DMS114 treated with DMSO at 0.1 percent for 48 hours (cell line): ENCODE measurements around the gene PLEKHG1.

Experiments
- DNase-seq: peaks from one replicate; lab custom pipeline; 2025; ENCODE audit not compliant: unreplicated experiment; lab: John Stamatoyannopoulos, UW

Gene PLEKHG1

GRCh38 chr6:150588888-150589499, 10.7 kb upstream of the PLEKHG1 start:
- no peak for DNase-seq

- DNase-seq, result no peak
Observed at GRCh38 chr6:150589852-150590251, 9.8 kb upstream of the PLEKHG1 start.

GRCh38 chr6:150590446-150590845, 9.2 kb upstream of the PLEKHG1 start:
- no peak for DNase-seq

GRCh38 chr6:150592377-150592995, 7.2 kb upstream of the PLEKHG1 start:
- no peak for DNase-seq

- DNase-seq, result no peak
Observed at GRCh38 chr6:150593119-150593518, 6.6 kb upstream of the PLEKHG1 start.

- DNase-seq, result no peak
Observed at GRCh38 chr6:150596439-150596838, 3.2 kb upstream of the PLEKHG1 start.

- DNase-seq, result no peak
Observed at GRCh38 chr6:150598401-150598800, 1.3 kb upstream of the PLEKHG1 start.

- no peak for DNase-seq
Observed at GRCh38 chr6:150598858-150599198, 857 bp upstream of the PLEKHG1 start.

GRCh38 chr6:150600010-150600300, 270 bp downstream of the PLEKHG1 start:
- DNase-seq, result no peak

GRCh38 chr6:150600301-150601017, 774 bp downstream of the PLEKHG1 start:
- peak; percentile 27 for DNase-seq

GRCh38 chr6:150601439-150601838, 1.8 kb downstream of the PLEKHG1 start:
- no peak for DNase-seq

- DNase-seq, result no peak
Observed at GRCh38 chr6:150603176-150603575, 3.5 kb downstream of the PLEKHG1 start.

- DNase-seq, result no peak
Observed at GRCh38 chr6:150604467-150604866, 4.8 kb downstream of the PLEKHG1 start.

GRCh38 chr6:150605333-150605732, 5.6 kb downstream of the PLEKHG1 start:
- DNase-seq, result no peak

GRCh38 chr6:150606168-150606591, 6.5 kb downstream of the PLEKHG1 start:
- no peak for DNase-seq

- no peak for DNase-seq
Observed at GRCh38 chr6:150606647-150607328, 7.1 kb downstream of the PLEKHG1 start.

- DNase-seq, result no peak
Observed at GRCh38 chr6:150607329-150607650, 7.6 kb downstream of the PLEKHG1 start.

GRCh38 chr6:150610584-150610983, 10.9 kb downstream of the PLEKHG1 start:
- no peak for DNase-seq

GRCh38 chr6:150613269-150613668, 13.6 kb downstream of the PLEKHG1 start:
- DNase-seq, result no peak

GRCh38 chr6:150615967-150616366, 16.3 kb downstream of the PLEKHG1 start:
- DNase-seq, result no peak

- no peak for DNase-seq
Observed at GRCh38 chr6:150616586-150616985, 16.9 kb downstream of the PLEKHG1 start.

- DNase-seq, result no peak
Observed at GRCh38 chr6:150617062-150617461, 17.4 kb downstream of the PLEKHG1 start.
